K562 (cell line): ENCODE measurements around the gene QRFPR. TPM values are rescaled to one million over a fixed set of nuclear protein-coding genes. Genes with fewer than 3 reads are reported as not detected.

Experiments used
- ATAC-seq: fragments of 200-7000 bp; cut with Tn5 transposase; 3 replicates; pipeline ENCODE4 v1.9.1; 2020; ENCODE audit warnings: moderate library complexity
- BruUV-seq: library from RNA; stranded (reverse); fragments of 400-500 nt; replicated peaks from 2 replicates; lab custom pipeline; 2021; lab: Mats Ljungman, UMichigan
- CTCF ChIA-PET: fragments of 300-600 bp; formaldehyde crosslinking; extraction: SDS; loops from one replicate; lab custom pipeline; 2021; ENCODE audit warnings: low intra/inter-chr PET ratio; lab: Yijun Ruan, JAX
- POLR2A ChIA-PET: fragments of 300-600, 350-650 bp; sonication (Branson Sonifier 250); formaldehyde crosslinking; extraction: SDS; loops from one replicate; lab custom pipeline; 2021; ENCODE audit warnings: antibody characterized with exemption, inconsistent platforms; lab: Yijun Ruan, JAX
- DNase-seq, 4 experiments: peaks; one replicate each; pipeline versions ENCODE4 v3.0.0 to v3.0.0-alpha.2; 2011 to 2018; ENCODE audit warnings: low spot score in 3 of 4, mixed read lengths in 3 of 4; ENCODE audit errors: extremely low read depth in 1 of 4
- FAIRE-seq: peaks from 2 replicates; lab custom pipeline; 2011; peaks lifted over from hg19 to GRCh38; lab: Jason Lieb, UNC
- H2AFZ ChIP-seq: 2 replicates; pipeline ENCODE4 v1.6.0; 2011; ENCODE audit warnings: low read depth, low read length, control low read depth, inconsistent platforms
- H3K27ac ChIP-seq: fragments of 200-600 bp; 3 replicates; pipeline ENCODE4 v1.8.0; 2011; ENCODE audit warnings: low read depth, mild to moderate bottlenecking, control low read depth, inconsistent platforms, low read length, moderate library complexity, mixed read lengths; ENCODE audit errors: extremely low read depth
- H3K27me3 ChIP-seq, 2 experiments: fragments of 300-600 bp in 1 of 2; 2 replicates in 1 of 2; 3 replicates in 1 of 2; pipeline versions ENCODE4 v1.6.0 to v1.8.0; 2011; ENCODE audit warnings: inconsistent platforms in 2 of 2, low read length in 2 of 2, mild to moderate bottlenecking in 1 of 2, mixed read lengths in 1 of 2, moderate library complexity in 1 of 2; ENCODE audit not compliant: control insufficient read depth in 2 of 2, insufficient read depth in 2 of 2
- H3K36me3 ChIP-seq: fragments of 300-600 bp; 3 replicates; pipeline ENCODE4 v1.8.0; 2011; ENCODE audit warnings: mild to moderate bottlenecking, low read length, inconsistent platforms; ENCODE audit not compliant: control insufficient read depth, insufficient read depth
- H3K4me1 ChIP-seq, 2 experiments: fragments of 200-600 bp in 1 of 2; replicated peaks in 1 of 2; 2 replicates in 1 of 2; 3 replicates in 1 of 2; pipeline versions ENCODE4 v1.5.1 to v1.8.0; 2011; ENCODE audit warnings: inconsistent platforms in 2 of 2, low read length in 2 of 2, mild to moderate bottlenecking in 1 of 2, mixed read lengths in 1 of 2, moderate library complexity in 1 of 2; ENCODE audit not compliant: control insufficient read depth in 2 of 2, insufficient read depth in 2 of 2
- H3K4me2 ChIP-seq: 2 replicates; pipeline ENCODE4 v1.6.1; 2011; ENCODE audit warnings: low read length, control low read depth, inconsistent platforms, mixed read lengths; ENCODE audit not compliant: insufficient read depth
- H3K4me3 ChIP-seq: fragments of 200-600 bp; sonication (generic), shearing (Covaris generic); 2 replicates; pipeline ENCODE4 v1.5.1; 2016; ENCODE audit warnings: control low read depth, inconsistent platforms
- H3K79me2 ChIP-seq: fragments of 200-600 bp; 3 replicates; pipeline ENCODE4 v1.8.0; 2011; ENCODE audit warnings: low read length, inconsistent platforms; ENCODE audit not compliant: control insufficient read depth, insufficient read depth
- H3K9ac ChIP-seq, 2 experiments: 2 replicates each; pipeline versions ENCODE4 v1.6.0 to v1.6.1; 2011; ENCODE audit warnings: low read depth in 2 of 2, low read length in 2 of 2, control low read depth in 1 of 2, inconsistent platforms in 1 of 2, mild to moderate bottlenecking in 1 of 2, mixed read lengths in 1 of 2; ENCODE audit not compliant: insufficient read depth in 1 of 2
- H3K9me1 ChIP-seq: one replicate; pipeline ENCODE4 v1.6.0; 2011; ENCODE audit warnings: inconsistent platforms, mild to moderate bottlenecking, low read length, moderate library complexity; ENCODE audit not compliant: control insufficient read depth, insufficient read depth
- H3K9me3 ChIP-seq: replicated peaks from 2 replicates; pipeline ENCODE4 v1.5.1; 2011; ENCODE audit warnings: low read depth, low read length, inconsistent platforms; ENCODE audit not compliant: control insufficient read depth, insufficient read depth
- H4K20me1 ChIP-seq: replicated peaks from 2 replicates; pipeline ENCODE4 v1.6.1; 2011; ENCODE audit warnings: low read length, inconsistent platforms, mixed read lengths; ENCODE audit not compliant: control insufficient read depth, insufficient read depth
- SRSF3 ChIP-seq: fragments of 200-400 bp; formaldehyde crosslinking; IDR thresholded peaks from 2 replicates; pipeline ENCODE4 v1.6.1; 2016; ENCODE audit warnings: mild to moderate bottlenecking, low read length, moderate library complexity; ENCODE audit not compliant: insufficient read depth
- WGBS: fragments of 100-300 bp; shearing (Covaris generic); methylation state at CpG from one replicate; pipeline ENCODE4 v1.1.6; 2016; ENCODE audit warnings: low coverage, mixed read lengths; ENCODE audit not compliant: insufficient coverage; ENCODE audit errors: missing lambda C conversion rate; 5-methylcytosine and 5-hydroxymethylcytosine counted together
- in situ Hi-C: fragments of 300-500 bp; cut with MboI; formaldehyde crosslinking; loops from 4 replicates; pipeline ENCODE4 v1.15.0; 2018; ENCODE audit warnings: inconsistent platforms, mixed read lengths
- intact Hi-C: fragments of 100-400 bp; cut with micrococcal nuclease; formaldehyde crosslinking; loops from 2 replicates; pipeline ENCODE4 v1.14.2; 2022
- polyA plus RNA-seq, 8 experiments: library from polyadenylated mRNA; depleted of rRNA in 4 of 8; stranded (reverse) in 5 of 8; unstranded in 3 of 8; fragments of >200 nt; fragmentation: Nextera tagmentation in 2 of 8; fragmentation: Illumina TruSeq in 1 of 8; extraction: Ambion mirVana in 2 of 8; extraction: Trizol in 1 of 8; gene quantifications; 2 replicates each; pipeline versions ENCODE4 v1.2.1 to v1.2.3, GENCODE V29; 2011 to 2014; ENCODE audit warnings: inconsistent platforms in 1 of 8, missing spikeins in 1 of 8
- small RNA-seq: library from RNA; depleted of rRNA; stranded (forward); fragments of <200 nt; gene quantifications from one replicate; pipeline ENCODE3, GENCODE V24; 2014
- total RNA-seq, 7 experiments: library from RNA; depleted of rRNA in 6 of 7; stranded (reverse); fragments of >200 nt in 6 of 7; fragmentation: Illumina TruSeq in 2 of 7; extraction: Trizol in 2 of 7; gene quantifications; 2 replicates each; pipeline versions ENCODE4 v1.2.1 to v1.2.3, GENCODE V29; 2011 to 2021; ENCODE audit warnings: low replicate concordance in 1 of 7
- TF ChIP-seq, protein P1 (sequence below): fragments of 450-650 bp; IDR thresholded peaks from 2 replicates; pipeline ENCODE4 v1.6.1; 2017; ENCODE audit warnings: mild to moderate bottlenecking, moderate library complexity

The QRFPR gene
- total and polyA plus RNA-seq, 9 of the 15 experiments (the other 6 are each of a cell fraction or from before 2014, with no cell fraction given), result not detected

DNA sequence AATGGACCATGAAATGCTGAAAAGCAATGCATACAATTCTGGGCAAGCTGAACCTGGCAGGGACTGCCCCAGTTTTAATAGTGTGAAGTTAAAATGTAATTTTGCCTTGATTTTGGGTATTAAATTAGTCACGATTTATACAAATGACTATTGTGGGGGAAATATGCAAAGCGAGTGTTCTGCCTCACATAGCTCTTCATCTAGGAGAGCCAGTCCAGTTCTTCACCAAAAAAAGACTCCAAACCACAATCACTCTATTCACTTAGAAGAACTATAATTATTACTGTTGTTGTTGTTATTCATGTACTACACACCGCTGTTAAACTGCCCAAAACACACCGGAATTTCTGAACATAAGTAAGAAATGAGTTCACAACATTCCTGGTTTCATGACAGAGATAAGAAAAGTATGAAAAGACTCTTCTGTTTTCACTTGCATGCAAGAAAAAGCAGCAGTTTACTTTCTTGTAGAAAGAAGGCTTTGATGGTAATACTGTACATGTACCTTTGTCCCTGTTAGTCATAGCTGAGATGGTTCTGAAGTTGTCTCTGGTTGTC lies 101.9 kb downstream of the QRFPR start:
- Histone ChIP-seq H4K20me1 (no peaks in the 10 kb centered on the region), H3K9me1 (no peaks in the 10 kb centered on the region), H3K4me2 (no peak overlapping the region), H3K36me3 (no peaks in the 10 kb centered on the region), H3K9ac (no peak overlapping the region), H2AFZ (no peak overlapping the region), H3K27ac (no peak overlapping the region), H3K4me1 (no peaks in the 10 kb centered on the region), H3K27me3 (no peaks in the 10 kb centered on the region), H3K79me2 (no peaks in the 10 kb centered on the region), H3K4me3 (no peak overlapping the region), H3K9me3 (no peaks in the 10 kb centered on the region)
- CTCF ChIA-PET, result no interaction called here
- TF ChIP-seq, protein P1, sequence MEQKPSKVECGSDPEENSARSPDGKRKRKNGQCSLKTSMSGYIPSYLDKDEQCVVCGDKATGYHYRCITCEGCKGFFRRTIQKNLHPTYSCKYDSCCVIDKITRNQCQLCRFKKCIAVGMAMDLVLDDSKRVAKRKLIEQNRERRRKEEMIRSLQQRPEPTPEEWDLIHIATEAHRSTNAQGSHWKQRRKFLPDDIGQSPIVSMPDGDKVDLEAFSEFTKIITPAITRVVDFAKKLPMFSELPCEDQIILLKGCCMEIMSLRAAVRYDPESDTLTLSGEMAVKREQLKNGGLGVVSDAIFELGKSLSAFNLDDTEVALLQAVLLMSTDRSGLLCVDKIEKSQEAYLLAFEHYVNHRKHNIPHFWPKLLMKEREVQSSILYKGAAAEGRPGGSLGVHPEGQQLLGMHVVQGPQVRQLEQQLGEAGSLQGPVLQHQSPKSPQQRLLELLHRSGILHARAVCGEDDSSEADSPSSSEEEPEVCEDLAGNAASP, result no peak
- no peak for TF ChIP-seq SRSF3
- WGBS, result 2% methylated on average over 4 of the region's 4 CpGs
- FAIRE-seq, result no peak
- no TSS peak for BruUV-seq
- DNase-seq, result no peak
- in situ Hi-C loops (no loop called here), intact Hi-C loops (no loop called here)
- POLR2A ChIA-PET, result no interaction called here
- ATAC-seq, result no peak

Small RNA genes within 50 kb of the gene (small RNA-seq; reads per million reads assigned to genes)
- not detected for gene RF00019

Other genes with a start within 250 kb of the QRFPR start
- gene TNIP3, start 216.7 kb downstream of the QRFPR start, total RNA-seq (2014; rRNA removed), result 0.14 TPM in 1 of 2 replicates, not detected in the other
- not detected in 2 replicates for gene TNIP3, start 216.7 kb downstream of the QRFPR start, total RNA-seq (2014; rRNA removed; fragmentation: Illumina TruSeq; extraction: Trizol)
- gene TNIP3, start 216.7 kb downstream of the QRFPR start, total RNA-seq (2015; rRNA removed; fragmentation: Illumina TruSeq; extraction: Trizol), result not detected in 2 replicates
- gene TNIP3, start 216.7 kb downstream of the QRFPR start, total RNA-seq (2021), result not detected in 2 replicates
- not detected in 2 replicates for gene TNIP3, start 216.7 kb downstream of the QRFPR start, polyA plus RNA-seq (2011; rRNA removed)
- gene TNIP3, start 216.7 kb downstream of the QRFPR start, polyA plus RNA-seq (2014; fragmentation: Illumina TruSeq; extraction: Trizol), result not detected in 2 replicates
- gene TNIP3, start 216.7 kb downstream of the QRFPR start, polyA plus RNA-seq (2014; fragmentation: Nextera tagmentation; extraction: Ambion mirVana), result not detected
- not detected in 2 replicates for gene TNIP3, start 216.7 kb downstream of the QRFPR start, polyA plus RNA-seq (2014; rRNA removed)